HG02610 (cell line): ENCODE measurements around the gene ACOT7.

Source experiments
- ATAC-seq: cut with Tn5 transposase; IDR thresholded peaks from one replicate; pipeline ENCODE4 v1.9.1; 2021; ENCODE audit warnings: mild to moderate bottlenecking, moderate library complexity; ENCODE audit not compliant: unreplicated experiment

The ACOT7 gene

GRCh38 chr1:6294080-6294889 is 99.3 kb downstream of the ACOT7 start:
- ATAC-seq, result no peak

GRCh38 chr1:6292102-6292501 is 101.5 kb downstream of the ACOT7 start:
- ATAC-seq, result no peak

GRCh38 chr1:6288665-6289064 is 104.9 kb downstream of the ACOT7 start:
- ATAC-seq, result no peak

DNA sequence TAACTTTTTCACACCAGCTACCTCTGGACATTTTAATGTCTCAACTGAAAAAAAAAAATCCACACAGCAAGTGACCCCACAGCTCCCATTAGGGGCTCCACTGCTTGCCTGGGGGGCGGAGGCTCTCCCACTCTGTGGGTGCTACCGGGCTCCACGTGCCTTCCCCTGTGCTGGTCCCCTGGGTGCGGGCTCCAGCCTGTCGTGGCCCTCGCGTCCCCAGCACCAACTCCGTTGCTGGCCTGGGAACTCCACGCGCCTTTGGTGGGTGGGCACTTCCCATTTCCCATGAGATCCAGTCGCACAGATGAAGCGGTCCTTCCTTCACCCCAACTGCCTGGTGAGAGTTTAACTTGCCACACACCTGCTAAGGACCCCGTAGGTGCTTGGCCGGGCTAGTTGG is 105.5 kb downstream of the ACOT7 start:
- ATAC-seq, result no peak

- ATAC-seq, result no peak
Measured at GRCh38 chr1:6287431-6287886, 106.1 kb downstream of the ACOT7 start.

GRCh38 chr1:6287029-6287428 is 106.5 kb downstream of the ACOT7 start:
- no peak for ATAC-seq

DNA sequence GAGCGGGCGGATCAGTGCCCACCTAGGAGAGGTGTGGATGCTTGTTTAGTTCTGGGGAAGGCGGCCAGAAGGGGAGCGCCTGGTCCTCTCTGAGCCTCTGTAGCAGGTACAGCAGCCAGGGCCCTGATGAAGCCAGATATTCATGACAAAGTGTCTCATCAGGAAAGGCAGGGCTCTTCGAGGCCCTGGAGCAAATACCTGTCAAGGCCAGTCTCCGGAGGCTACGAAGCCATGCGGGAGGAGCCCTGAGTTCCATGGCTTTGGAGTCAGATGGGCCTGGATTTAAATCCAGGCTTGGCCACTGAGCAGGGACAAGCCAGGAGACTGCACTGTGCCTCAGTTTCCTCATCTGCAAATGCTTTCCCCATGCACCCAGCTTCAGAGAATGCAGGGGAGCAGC is 107.3 kb downstream of the ACOT7 start:
- no peak for ATAC-seq

GRCh38 chr1:6285336-6285735 is 108.2 kb downstream of the ACOT7 start:
- no peak for ATAC-seq

DNA sequence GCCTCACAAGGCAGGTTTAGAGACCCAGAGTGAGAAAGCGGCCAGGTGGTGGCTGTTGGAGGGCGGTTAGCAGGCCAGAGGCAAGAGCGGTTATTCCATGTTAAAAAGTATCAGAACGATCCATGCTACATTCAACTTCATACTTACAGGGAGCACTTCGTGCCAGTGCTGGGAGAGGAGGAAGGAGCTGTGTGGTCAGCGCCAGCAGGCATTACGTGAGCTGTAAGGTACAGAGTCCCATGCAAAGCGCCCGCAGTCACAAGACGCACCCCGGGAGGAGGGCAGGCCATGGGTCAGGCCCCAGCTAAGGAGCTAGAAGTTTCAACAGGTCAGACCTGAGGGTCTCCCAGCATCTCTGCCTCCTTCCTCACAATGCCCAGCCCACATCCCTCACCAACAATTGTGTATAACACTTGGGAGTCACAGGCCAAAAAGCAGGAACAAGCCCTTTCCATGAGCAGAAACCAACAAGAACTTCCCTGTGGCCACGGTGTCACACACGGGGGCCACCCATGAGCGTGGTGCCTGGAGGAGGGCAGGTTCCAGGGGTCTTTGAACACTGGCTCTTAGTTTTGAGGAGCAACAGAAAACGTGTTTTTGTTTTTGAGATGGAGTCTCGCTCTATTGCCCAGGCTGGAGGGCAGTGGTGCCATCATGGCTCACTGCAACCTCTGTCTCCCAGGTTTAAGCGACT is 110.8 kb downstream of the ACOT7 start:
- no peak for ATAC-seq

GRCh38 chr1:6281511-6282402 is 111.8 kb downstream of the ACOT7 start:
- ATAC-seq, result no peak

GRCh38 chr1:6280761-6281451 is 112.7 kb downstream of the ACOT7 start:
- no peak for ATAC-seq

- ATAC-seq, result no peak
Measured at GRCh38 chr1:6279613-6280383, 113.8 kb downstream of the ACOT7 start.

- ATAC-seq, result no peak
Measured at GRCh38 chr1:6279066-6279465, 114.5 kb downstream of the ACOT7 start.

- ATAC-seq, result no peak
Measured at GRCh38 chr1:6278263-6278662, 115.3 kb downstream of the ACOT7 start.

- no peak for ATAC-seq
Measured at GRCh38 chr1:6276811-6277555, 116.6 kb downstream of the ACOT7 start.

GRCh38 chr1:6275826-6276782 is 117.5 kb downstream of the ACOT7 start:
- ATAC-seq, result no peak

DNA sequence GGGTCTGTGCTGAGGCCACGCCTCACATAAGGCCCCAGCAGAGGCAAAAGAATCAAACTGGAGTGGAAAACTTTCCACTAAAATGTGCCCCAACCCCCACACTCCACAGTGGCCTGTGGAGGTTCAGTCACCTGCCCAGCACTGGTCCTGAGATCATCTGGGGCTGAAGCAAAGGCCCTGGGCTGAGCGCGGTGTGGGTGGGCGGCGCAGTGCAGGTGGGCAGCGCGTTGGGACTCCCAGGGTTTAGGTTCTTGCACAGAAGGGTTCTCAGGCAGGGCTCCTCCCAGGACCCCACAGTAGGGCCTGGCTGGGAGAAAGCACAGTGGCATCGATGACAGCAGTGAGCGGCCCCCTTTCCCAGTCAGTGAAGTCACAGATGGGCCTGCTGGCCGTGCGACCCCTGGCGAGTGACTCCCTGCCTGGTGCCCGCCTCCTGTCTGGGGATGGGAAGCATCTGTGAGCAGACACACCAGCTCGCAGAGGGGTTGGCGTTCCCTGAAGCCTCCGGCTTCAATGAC is 118.9 kb downstream of the ACOT7 start:
- ATAC-seq, result no peak

GRCh38 chr1:6274102-6274501 is 119.5 kb downstream of the ACOT7 start:
- ATAC-seq, result no peak
